Calu3 (cell line): Measurements from ENCODE around the gene DMPK. TPM values are rescaled to one million over a fixed set of nuclear protein-coding genes. Genes with fewer than 3 reads are reported as not detected.

Experiments
- BruUV-seq: library from RNA; stranded (reverse); fragments of 400-500 nt; replicated peaks from 2 replicates; lab custom pipeline; 2021; lab: Mats Ljungman, UMichigan
- CTCF ChIA-PET: fragments of 300-600 bp; sonication (Branson Sonifier 250); formaldehyde crosslinking; loops from one replicate; lab custom pipeline; 2022; ENCODE audit warnings: antibody characterized with exemption; lab: Charles Lee
- DNase-seq: peaks from one replicate; pipeline ENCODE4 v3.0.0; 2022
- H3K27ac Mint-ChIP-seq: one replicate; pipeline ENCODE4 v1.8.0; 2022; ENCODE audit warnings: mixed read lengths; ENCODE audit not compliant: unreplicated experiment
- H3K27me3 Mint-ChIP-seq: one replicate; pipeline ENCODE4 v1.8.0; 2022; ENCODE audit warnings: mixed read lengths; ENCODE audit not compliant: unreplicated experiment
- H3K36me3 Mint-ChIP-seq: one replicate; pipeline ENCODE4 v1.8.0; 2022; ENCODE audit warnings: mild to moderate bottlenecking, moderate library complexity, mixed read lengths; ENCODE audit not compliant: insufficient read depth, unreplicated experiment
- H3K4me1 Mint-ChIP-seq: one replicate; pipeline ENCODE4 v1.8.0; 2022; ENCODE audit warnings: mild to moderate bottlenecking, low read depth, mixed read lengths; ENCODE audit not compliant: unreplicated experiment
- H3K4me3 Mint-ChIP-seq: one replicate; pipeline ENCODE4 v1.8.0; 2022; ENCODE audit warnings: mild to moderate bottlenecking, low read depth, moderate library complexity, mixed read lengths; ENCODE audit not compliant: unreplicated experiment
- H3K9me3 Mint-ChIP-seq: one replicate; pipeline ENCODE4 v1.8.0; 2022; ENCODE audit warnings: low read depth, mixed read lengths; ENCODE audit not compliant: unreplicated experiment
- intact Hi-C: fragments of 100-400 bp; cut with micrococcal nuclease; formaldehyde crosslinking; loops from one replicate; pipeline ENCODE4 v1.10.0; 2022; ENCODE audit not compliant: unreplicated experiment
- total RNA-seq: library from RNA; stranded (reverse); gene quantifications from 2 replicates; pipeline ENCODE4 v1.2.3, GENCODE V29; 2022
- TF ChIP-seq, protein P1 (sequence below): fragments of 200-600 bp; IDR thresholded peaks from one replicate; pipeline ENCODE4 v1.8.0; 2022; ENCODE audit warnings: antibody characterized with exemption; ENCODE audit not compliant: unreplicated experiment

Gene DMPK
- total RNA-seq, 1 experiment from 2014 or later = 70.8 TPM

DNA sequence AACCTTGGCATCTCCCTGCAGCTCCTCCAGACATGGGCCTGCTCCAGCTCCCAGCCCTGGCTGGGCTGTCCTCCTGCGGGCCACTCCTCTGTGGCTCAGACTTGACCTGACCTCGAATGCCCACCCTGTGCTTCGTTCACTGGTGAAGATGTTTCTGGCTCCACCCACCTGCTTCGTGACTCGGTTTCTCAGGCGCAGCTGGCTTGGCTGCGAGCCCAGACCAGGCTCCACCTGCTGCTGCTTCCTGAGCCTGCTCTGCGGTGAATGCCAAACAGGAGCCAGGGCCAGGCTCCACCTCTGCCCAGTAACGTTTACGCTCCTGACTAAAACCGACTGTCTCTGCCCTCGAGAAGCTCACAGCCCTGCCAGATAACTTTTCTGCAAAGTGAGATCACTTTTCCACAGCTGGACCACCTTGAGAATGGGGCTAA lies 41.8 kb upstream of the DMPK start:
- Mint-ChIP-seq H3K36me3 (peaks cover 68% of the 10 kb centered on the region), H3K9me3 (no peaks in the 10 kb centered on the region), H3K27me3 (no peaks in the 10 kb centered on the region), H3K4me1 (no peaks in the 10 kb centered on the region), H3K4me3 (no peak overlapping the region), H3K27ac (peak overlapping the region; percentile 26)
- BruUV-seq = no TSS peak
- intact Hi-C loops = no loop called here
- CTCF ChIA-PET = interaction anchor here (0.7 to 1.1 kb wide), 2 partner anchors 61 to 93 kb away, joined by 3 read pairs; partner anchors contain the start of gene FBXO46
- no peak for DNase-seq
- TF ChIP-seq, protein P1, sequence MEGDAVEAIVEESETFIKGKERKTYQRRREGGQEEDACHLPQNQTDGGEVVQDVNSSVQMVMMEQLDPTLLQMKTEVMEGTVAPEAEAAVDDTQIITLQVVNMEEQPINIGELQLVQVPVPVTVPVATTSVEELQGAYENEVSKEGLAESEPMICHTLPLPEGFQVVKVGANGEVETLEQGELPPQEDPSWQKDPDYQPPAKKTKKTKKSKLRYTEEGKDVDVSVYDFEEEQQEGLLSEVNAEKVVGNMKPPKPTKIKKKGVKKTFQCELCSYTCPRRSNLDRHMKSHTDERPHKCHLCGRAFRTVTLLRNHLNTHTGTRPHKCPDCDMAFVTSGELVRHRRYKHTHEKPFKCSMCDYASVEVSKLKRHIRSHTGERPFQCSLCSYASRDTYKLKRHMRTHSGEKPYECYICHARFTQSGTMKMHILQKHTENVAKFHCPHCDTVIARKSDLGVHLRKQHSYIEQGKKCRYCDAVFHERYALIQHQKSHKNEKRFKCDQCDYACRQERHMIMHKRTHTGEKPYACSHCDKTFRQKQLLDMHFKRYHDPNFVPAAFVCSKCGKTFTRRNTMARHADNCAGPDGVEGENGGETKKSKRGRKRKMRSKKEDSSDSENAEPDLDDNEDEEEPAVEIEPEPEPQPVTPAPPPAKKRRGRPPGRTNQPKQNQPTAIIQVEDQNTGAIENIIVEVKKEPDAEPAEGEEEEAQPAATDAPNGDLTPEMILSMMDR = no peak

DNA sequence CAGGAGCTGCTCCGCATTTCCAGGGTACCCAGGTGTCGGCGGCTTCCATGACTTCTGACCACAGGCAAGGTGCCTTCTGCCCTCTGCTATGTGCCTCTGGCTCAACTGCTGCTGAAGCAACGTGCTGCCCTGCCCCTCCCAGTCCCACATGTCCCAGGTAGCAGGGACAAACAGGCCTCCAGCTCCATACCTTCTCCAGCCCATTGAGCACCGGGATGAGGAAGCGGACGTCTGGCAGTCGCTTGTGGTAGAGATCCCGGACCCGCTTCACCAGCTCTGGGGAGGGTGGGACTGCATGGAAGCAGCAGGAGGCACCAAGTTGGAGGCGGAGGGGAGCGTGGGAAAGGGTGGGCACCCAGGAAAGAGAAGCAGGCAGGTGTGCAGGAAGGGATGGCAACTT lies 40.9 kb upstream of the DMPK start:
- CTCF ChIA-PET = interaction anchor here (0.7 kb wide), 1 partner anchor 62 kb away, joined by 3 read pairs; no protein-coding TSS in a partner anchor
- intact Hi-C loops = no loop called here
- DNase-seq = no peak
- Mint-ChIP-seq H3K4me1 (no peaks in the 10 kb centered on the region), H3K9me3 (no peaks in the 10 kb centered on the region), H3K27me3 (no peaks in the 10 kb centered on the region), H3K36me3 (peaks cover 65% of the 10 kb centered on the region), H3K4me3 (no peak overlapping the region), H3K27ac (no peak overlapping the region)
- BruUV-seq = no TSS peak
- TF ChIP-seq, protein P1 = no peak

DNA sequence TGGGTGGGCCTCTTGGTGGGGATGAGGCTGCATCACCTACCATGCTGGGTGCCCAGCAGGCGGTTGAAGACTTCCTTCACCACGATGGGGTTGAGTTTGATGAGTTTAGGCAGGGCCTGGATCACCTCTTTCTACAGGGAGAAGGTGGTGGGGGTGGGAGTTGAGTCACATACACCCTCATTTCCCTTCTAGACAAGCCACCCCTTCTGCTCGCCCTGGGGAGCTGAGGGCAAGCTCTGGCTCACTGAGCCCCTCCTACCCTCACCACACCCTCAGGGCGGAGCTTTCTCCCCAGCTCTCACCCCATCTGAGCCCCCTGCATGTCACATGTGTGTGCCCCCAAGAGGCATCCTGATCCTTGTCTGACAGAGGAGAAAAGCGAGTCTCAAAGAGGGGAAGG lies 40.4 kb upstream of the DMPK start:
- Mint-ChIP-seq H3K36me3 (peaks cover 62% of the 10 kb centered on the region), H3K27me3 (no peaks in the 10 kb centered on the region), H3K27ac (no peak overlapping the region), H3K4me3 (no peak overlapping the region), H3K4me1 (no peaks in the 10 kb centered on the region), H3K9me3 (no peaks in the 10 kb centered on the region)
- no peak for DNase-seq
- intact Hi-C loops = no loop called here
- TF ChIP-seq, protein P1 = no peak
- BruUV-seq = no TSS peak
- CTCF ChIA-PET = no interaction called here

DNA sequence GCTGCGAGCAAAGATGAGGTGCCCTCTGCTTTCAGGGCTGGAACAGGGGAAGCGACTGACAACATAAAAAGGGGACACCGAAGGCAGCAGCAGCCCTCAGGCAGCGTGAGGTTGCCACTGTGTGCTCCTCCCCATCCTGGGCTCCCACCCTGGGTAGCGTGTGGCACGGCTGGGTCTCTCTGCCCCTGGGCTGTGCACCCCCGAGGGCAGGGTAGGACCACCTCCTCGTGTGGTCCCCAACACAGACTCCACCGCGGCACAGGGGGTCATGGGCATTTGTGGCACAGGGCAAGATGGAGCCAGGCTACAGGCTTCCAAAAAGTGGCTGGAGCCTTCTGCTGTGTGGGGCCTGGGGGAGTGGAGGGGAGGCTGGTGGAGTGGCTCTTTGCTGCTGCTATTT lies 39.3 kb upstream of the DMPK start:
- H3K36me3 Mint-ChIP-seq = peaks cover 60% of the 10 kb centered on the region
- TF ChIP-seq, protein P1 = no peak
- H3K9me3 Mint-ChIP-seq = no peaks in the 10 kb centered on the region
- DNase-seq = no peak
- H3K4me1 Mint-ChIP-seq = no peaks in the 10 kb centered on the region
- intact Hi-C loops = no loop called here
- peak overlapping the region; percentile 70 for H3K27ac Mint-ChIP-seq
- H3K27me3 Mint-ChIP-seq = no peaks in the 10 kb centered on the region
- CTCF ChIA-PET = no interaction called here
- no TSS peak for BruUV-seq
- H3K4me3 Mint-ChIP-seq = no peak overlapping the region
